Vagina (tissue), 2 donors: ENCODE measurements around the gene LIF. TPM values are rescaled to one million over a fixed set of nuclear protein-coding genes. Genes with fewer than 3 reads are reported as not detected.
"Not testable (repeated sequence)": the region's sequence is repeated elsewhere in the genome, so short reads cannot be mapped to it uniquely, and the experiment has no call there.

Source experiments
- DNase-seq, 2 donors: peaks; one replicate each; pipeline ENCODE4 v3.0.0-alpha.2; 2017; ENCODE audit errors: extremely low spot score in 2 of 2
- H3K27ac ChIP-seq: fragments of 200-600 bp; sonication (generic); one replicate; pipeline ENCODE4 v1.5.1; 2019
- H3K27me3 ChIP-seq: fragments of 200-600 bp; sonication (generic); one replicate; pipeline ENCODE4 v1.5.1; 2019
- H3K36me3 ChIP-seq, 2 donors: fragments of 200-600 bp; sonication (generic); one replicate each; pipeline ENCODE4 v1.5.1; 2017 to 2019
- H3K4me1 ChIP-seq: fragments of 200-600 bp; sonication (generic); one replicate; pipeline ENCODE4 v1.5.1; 2019
- H3K4me3 ChIP-seq, 2 donors: fragments of 200-600 bp; sonication (generic); 1 replicate in 1 of 2; 2 replicates in 1 of 2; pipeline ENCODE4 v1.5.1; 2016 to 2019
- H3K9me3 ChIP-seq: fragments of 200-600 bp; sonication (generic); one replicate; pipeline ENCODE4 v1.5.1; 2019
- CTCF ChIP-seq, 3 experiments: fragments of 450-650 bp in 2 of 3; fragments of 200-600 bp in 1 of 3; sonication (generic) in 1 of 3; IDR thresholded peaks; one replicate each; pipeline ENCODE4 v1.5.1; 2017 to 2019; ENCODE audit warnings: antibody characterized with exemption in 3 of 3, mild to moderate bottlenecking in 2 of 3, moderate library complexity in 2 of 3
- POLR2A ChIP-seq, 2 donors: fragments of 450-650 bp; IDR thresholded peaks; one replicate each; pipeline ENCODE4 v1.6.1; 2017; ENCODE audit warnings: antibody characterized with exemption in 2 of 2, mild to moderate bottlenecking in 2 of 2, moderate library complexity in 2 of 2
- POLR2AphosphoS5 ChIP-seq, 2 donors: sonication (generic); formaldehyde crosslinking; IDR thresholded peaks; one replicate each; pipeline ENCODE4 v1.9.0; 2017; ENCODE audit warnings: antibody characterized with exemption in 2 of 2, mild to moderate bottlenecking in 2 of 2, low read depth in 1 of 2; ENCODE audit not compliant: insufficient read depth in 1 of 2
- intact Hi-C: fragments of 100-400 bp; cut with DNase I; formaldehyde crosslinking; loops from one replicate; pipeline ENCODE4 v1.15.1; 2023
- total RNA-seq: library from RNA; depleted of rRNA; stranded (reverse); fragments of >200 nt; gene quantifications from one replicate; pipeline ENCODE4 v1.2.3, GENCODE V29; 2016

Gene LIF
- total RNA-seq, 1 donor from 2014 or later = 0.49 TPM

- no peak overlapping the region for H3K4me3 ChIP-seq
- no peak for DNase-seq
- H3K36me3 ChIP-seq = no peaks in the 10 kb centered on the region
- no peak overlapping the region for H3K27ac ChIP-seq
- TF ChIP-seq CTCF (IDR thresholded peaks at IDR 0.05) (no peak), POLR2AphosphoS5 (IDR thresholded peaks at IDR 0.05; ENCODE audit: insufficient read depth in 1 of 2, low read depth in 1 of 2) (no peak), POLR2A (IDR thresholded peaks at IDR 0.05) (no peak)
- intact Hi-C loops = no loop called here
- H3K9me3 ChIP-seq = no peaks in the 10 kb centered on the region
- H3K4me1 ChIP-seq = peaks cover 21% of the 10 kb centered on the region
- no peaks in the 10 kb centered on the region for H3K27me3 ChIP-seq
These were observed 29.8 kb downstream of the LIF start for GRCh38 chr22:30216710-30217109.

GRCh38 chr22:30216272-30216671, 30.3 kb downstream of the LIF start:
- H3K27me3 ChIP-seq, H3K27ac ChIP-seq, H3K4me3 ChIP-seq, DNase-seq, H3K36me3 ChIP-seq, H3K9me3 ChIP-seq, intact Hi-C loops: not testable (repeated sequence)
- peaks cover 21% of the 10 kb centered on the region for H3K4me1 ChIP-seq

- Histone ChIP-seq H3K9me3 (no peaks in the 10 kb centered on the region), H3K27me3 (no peaks in the 10 kb centered on the region), H3K36me3 (no peaks in the 10 kb centered on the region), H3K4me3 (no peak overlapping the region), H3K27ac (no peak overlapping the region), H3K4me1 (peaks cover 32% of the 10 kb centered on the region)
- TF ChIP-seq CTCF (IDR thresholded peaks at IDR 0.05) (no peak), POLR2A (IDR thresholded peaks at IDR 0.05) (no peak), POLR2AphosphoS5 (IDR thresholded peaks at IDR 0.05; ENCODE audit: insufficient read depth in 1 of 2, low read depth in 1 of 2) (no peak)
- intact Hi-C loops = no loop called here
- no peak for DNase-seq
These were observed 31.7 kb downstream of the LIF start for GRCh38 chr22:30214703-30215407.

GRCh38 chr22:30212996-30213441, 33.5 kb downstream of the LIF start:
- TF ChIP-seq POLR2AphosphoS5 (IDR thresholded peaks at IDR 0.05; ENCODE audit: insufficient read depth in 1 of 2, low read depth in 1 of 2) = no peak
- TF ChIP-seq CTCF (IDR thresholded peaks at IDR 0.05) = no peak
- no peak for TF ChIP-seq POLR2A (IDR thresholded peaks at IDR 0.05)
- Histone ChIP-seq H3K4me3 (no peak overlapping the region), H3K4me1 (peaks cover 45% of the 10 kb centered on the region), H3K36me3 (no peaks in the 10 kb centered on the region), H3K9me3 (no peaks in the 10 kb centered on the region), H3K27me3 (no peaks in the 10 kb centered on the region), H3K27ac (no peak overlapping the region)
- DNase-seq = no peak
- intact Hi-C loops = no loop called here

GRCh38 chr22:30212363-30212995, 34.1 kb downstream of the LIF start:
- Histone ChIP-seq H3K4me3 (no peak overlapping the region), H3K9me3 (no peaks in the 10 kb centered on the region), H3K27ac (no peak overlapping the region), H3K36me3 (no peaks in the 10 kb centered on the region), H3K4me1 (peaks cover 46% of the 10 kb centered on the region), H3K27me3 (no peaks in the 10 kb centered on the region)
- TF ChIP-seq POLR2AphosphoS5 (IDR thresholded peaks at IDR 0.05; ENCODE audit: insufficient read depth in 1 of 2, low read depth in 1 of 2) = peak; percentile 74 to 88
- no peak for TF ChIP-seq CTCF (IDR thresholded peaks at IDR 0.05)
- intact Hi-C loops = no loop called here
- DNase-seq = no peak
